HEK293 (cell line): ENCODE measurements around the gene TP53BP2.

ENCODE experiments used
- CTCF ChIP-seq: fragments of 450-650 bp; formaldehyde crosslinking; IDR thresholded peaks from 2 replicates; pipeline ENCODE4 v1.5.1; 2016; ENCODE audit warnings: missing biosample characterization, missing genetic modification characterization
- RBAK ChIP-seq: fragments of 450-650 bp; formaldehyde crosslinking; IDR thresholded peaks from 2 replicates; pipeline ENCODE4 v1.5.1; 2016; ENCODE audit warnings: missing biosample characterization, missing genetic modification characterization
- TCF7L2 ChIP-seq: IDR thresholded peaks from 2 replicates; pipeline ENCODE4 v1.6.1; 2011; ENCODE audit warnings: low read depth, mild to moderate bottlenecking, inconsistent platforms, low read length, moderate library complexity, borderline replicate concordance
- WT1 ChIP-seq: fragments of 450-650 bp; formaldehyde crosslinking; IDR thresholded peaks from 2 replicates; pipeline ENCODE4 v1.5.1; 2016; ENCODE audit warnings: missing biosample characterization, missing genetic modification characterization
- ZNF488 ChIP-seq: fragments of 450-650 bp; formaldehyde crosslinking; IDR thresholded peaks from 2 replicates; pipeline ENCODE4 v1.5.1; 2016; ENCODE audit warnings: missing biosample characterization, missing genetic modification characterization

DNA sequence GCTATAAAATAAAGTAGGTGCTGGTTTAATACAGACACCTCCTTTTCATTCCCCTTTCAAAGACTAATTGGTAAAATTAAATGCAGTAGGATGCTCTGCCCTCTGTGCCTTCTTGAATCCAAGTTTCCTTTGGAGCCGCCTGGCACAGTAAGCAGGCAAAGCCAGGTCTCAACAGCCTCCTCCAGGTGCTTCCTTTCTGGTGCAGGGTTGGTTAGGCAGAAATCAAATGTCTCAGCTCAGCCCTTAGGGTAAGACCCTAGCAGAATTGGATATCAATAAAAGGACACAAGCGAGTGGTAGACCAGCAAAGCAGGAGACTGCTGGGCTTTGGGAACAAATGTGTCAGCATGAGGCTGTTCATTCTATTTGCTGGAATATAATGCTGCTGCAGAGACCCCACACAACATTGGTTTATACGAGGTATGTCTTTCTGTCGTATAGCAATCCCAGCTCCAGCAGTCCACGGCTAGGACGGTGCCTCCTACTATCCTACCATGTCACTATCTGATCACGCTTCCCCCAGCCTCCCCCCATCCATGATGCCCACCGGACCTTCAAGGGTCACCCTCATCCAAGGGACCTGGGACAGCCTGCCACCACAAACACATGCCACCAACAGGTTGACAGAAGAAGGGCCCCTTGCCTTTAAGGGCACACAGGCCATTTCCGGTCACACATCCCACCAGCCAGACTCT lies 75.0 kb downstream of the TP53BP2 start:
- no peak for TF ChIP-seq RBAK (tag by site-specific recombination)
- TF ChIP-seq TCF7L2 = no peak
- TF ChIP-seq ZNF488 (tag by site-specific recombination) = no peak
- no peak for TF ChIP-seq CTCF (tag by site-specific recombination)
- no peak for TF ChIP-seq WT1
